ENCODE data around the gene ATL1.
"Not testable (repeated sequence)": the region's sequence is repeated elsewhere in the genome, so short reads cannot be mapped to it uniquely, and the experiment has no call there.

ATL1 gene

DNA sequence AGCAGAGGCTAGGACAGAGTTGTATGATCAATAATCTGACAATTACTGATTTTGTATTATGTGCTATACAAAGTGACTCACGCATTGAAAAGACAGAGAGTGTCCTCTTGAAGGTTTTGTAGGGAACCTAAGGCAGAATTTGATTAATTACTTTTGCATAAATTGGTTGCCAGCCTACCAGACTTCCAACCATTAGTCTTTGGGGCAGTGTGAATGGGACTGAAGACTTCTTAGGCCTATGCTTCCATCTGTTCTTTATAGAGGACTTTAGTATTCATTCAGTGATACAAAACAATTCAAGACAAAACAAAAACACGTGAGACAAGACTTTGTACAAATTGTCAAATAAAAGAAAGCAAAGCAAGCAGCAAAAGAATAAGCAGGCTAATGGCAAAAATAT, 46.5 kb downstream of the ATL1 start:
- no peak for DNase-seq

DNA sequence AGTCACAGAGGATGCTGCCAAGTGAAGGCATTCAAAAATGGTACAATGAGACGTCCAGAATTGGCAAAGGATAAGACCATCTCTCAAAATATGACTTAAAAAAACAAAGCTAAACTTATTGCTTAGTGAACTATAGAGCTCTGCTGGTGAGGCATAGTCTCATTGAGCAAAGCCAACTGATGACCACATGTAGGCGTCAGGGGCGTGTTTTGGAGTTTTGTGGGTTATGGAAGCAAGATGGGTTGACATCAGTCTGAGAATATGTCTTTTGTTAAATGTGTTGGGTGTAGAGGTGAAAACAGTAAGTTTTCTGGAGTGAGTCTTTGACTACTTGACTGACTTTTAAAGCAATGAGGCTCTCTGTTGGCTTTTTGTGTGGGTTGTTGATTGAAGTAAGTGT, 47.2 kb downstream of the ATL1 start:
- DNase-seq, result no peak

DNA sequence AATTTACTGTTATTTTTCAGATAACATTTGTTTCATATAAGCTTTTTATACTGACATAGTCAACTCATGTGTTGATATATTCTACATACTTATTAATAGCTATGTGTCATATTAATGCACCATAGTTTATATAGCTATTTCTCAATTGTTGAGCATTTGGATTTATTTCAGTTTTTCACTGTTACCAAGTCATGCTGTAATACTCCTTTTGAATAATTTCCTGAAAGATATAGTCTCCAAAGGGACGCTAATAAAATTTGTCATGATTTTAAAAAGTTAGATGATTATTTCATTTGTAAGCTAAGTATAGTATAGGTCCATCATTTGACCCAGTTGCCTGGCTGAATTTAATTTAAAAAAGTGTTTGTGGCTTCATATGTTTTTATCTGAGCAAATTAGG, 47.8 kb downstream of the ATL1 start:
- no peak for DNase-seq

DNA sequence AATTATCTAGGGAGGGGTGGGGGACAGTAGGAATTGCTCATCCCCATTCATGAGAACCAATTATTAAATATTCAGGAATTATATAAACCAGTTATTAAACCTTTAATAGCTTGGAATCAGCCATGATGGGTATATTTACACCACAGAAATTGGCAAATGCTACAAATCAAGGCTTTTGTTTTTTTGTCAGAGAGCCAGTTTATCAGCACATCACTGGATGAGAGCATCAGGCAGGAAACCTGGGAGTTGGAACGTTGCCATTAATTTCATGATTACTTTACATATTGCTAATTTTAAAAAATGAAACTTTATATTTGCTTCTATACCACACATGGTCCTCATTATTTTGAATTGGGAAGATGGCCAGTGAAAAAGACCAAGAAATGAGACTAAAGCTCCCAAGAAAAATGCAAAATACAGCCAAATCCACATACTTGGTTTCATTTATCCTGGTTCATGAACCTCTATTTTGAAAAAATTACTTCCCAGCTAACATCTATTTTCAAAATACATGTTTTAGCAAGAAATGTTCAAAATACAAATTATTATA, 48.4 kb downstream of the ATL1 start:
- DNase-seq, result no peak

DNA sequence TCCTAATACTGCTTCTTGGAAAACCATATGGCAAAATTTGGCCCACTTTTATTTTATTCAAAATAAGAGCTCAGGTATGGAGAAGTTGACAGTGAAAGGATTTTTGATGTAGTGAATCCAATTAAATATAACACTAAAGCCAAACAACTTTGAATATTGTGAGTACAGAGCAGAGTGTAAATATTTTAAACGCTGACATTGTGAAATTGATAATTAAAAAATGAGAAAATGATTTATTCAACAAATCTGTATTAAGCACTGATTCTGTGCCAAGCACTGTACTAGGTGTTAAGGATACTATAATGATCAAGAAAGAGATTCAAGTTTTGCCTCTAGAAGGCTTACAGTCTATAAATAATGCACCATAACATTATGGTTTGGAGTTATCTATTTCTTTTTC, 50.5 kb downstream of the ATL1 start:
- DNase-seq, result no peak

DNA sequence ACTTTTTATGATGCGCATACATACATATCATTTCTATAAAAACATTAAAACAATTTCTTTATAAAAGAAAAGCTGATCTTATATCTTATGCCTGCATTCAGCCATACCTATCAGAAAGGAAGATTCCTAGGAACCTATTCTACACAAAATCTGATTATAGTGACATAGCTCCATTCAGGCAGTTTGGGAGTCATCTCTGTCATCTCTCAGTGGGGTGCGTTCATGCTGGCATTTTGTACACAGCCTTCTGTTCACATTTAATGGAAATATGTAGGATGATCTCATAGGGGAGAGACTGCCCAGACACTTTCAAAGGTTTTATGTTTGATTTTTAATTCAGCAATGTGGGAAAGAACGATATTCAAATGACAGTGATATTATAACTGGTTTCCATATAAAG, 52.9 kb downstream of the ATL1 start:
- no peak for DNase-seq

DNA sequence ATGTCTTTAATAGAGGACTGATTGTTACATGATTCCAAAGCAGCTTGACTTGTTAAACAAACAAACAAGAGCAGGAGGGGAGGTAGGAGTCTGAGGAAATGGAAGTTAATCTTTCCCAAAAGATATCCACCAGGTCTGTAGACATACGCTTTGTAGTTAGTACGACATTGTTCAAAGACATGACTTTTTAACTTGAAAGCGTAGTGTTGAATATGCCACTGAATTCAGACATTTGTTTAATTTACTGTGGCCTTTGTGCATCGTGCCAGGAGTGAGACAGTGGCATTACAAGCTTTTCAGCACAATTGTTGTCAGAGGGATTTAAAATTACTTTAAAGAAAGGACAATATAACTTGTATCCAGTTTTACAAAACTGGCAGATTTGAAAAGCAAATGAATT, 55.1 kb downstream of the ATL1 start:
- no peak for DNase-seq

DNA sequence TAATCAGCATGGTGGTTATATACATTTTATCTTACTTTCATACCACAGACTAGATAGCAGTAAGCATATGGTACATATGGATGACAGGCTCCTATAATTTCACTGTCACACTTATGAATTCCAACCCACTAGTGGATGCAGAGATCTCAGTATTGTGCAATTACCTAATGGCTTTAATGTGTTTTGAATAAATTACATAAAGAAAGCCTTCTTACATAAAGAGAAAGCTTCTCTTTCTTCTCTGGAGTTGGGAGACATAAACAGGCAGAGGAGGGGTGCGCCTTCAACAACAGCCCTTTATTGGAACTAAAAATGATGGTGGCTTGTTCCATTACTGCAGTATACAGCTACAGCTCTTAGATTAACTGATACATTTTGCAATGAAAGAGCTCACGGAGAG, 55.6 kb downstream of the ATL1 start:
- no peak for DNase-seq

DNA sequence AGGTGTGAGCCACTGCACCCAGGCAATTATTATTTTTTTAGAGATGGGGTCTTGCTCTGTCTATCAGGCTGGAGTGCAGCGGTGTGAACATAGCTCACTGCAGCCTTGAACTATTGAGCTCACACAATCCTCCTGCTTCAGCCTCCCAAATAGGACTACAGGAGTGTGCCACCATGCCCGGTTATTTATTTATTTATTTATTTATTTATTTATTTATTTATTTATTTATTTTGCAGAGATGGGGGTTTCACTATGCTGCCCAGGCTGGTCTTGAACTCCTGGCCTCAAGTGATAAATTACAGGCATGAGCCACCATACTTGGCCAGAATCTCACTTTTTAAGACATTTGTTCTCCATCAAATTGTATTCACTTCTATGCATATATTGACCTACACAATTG, 56.3 kb downstream of the ATL1 start:
- DNase-seq, result no peak

DNA sequence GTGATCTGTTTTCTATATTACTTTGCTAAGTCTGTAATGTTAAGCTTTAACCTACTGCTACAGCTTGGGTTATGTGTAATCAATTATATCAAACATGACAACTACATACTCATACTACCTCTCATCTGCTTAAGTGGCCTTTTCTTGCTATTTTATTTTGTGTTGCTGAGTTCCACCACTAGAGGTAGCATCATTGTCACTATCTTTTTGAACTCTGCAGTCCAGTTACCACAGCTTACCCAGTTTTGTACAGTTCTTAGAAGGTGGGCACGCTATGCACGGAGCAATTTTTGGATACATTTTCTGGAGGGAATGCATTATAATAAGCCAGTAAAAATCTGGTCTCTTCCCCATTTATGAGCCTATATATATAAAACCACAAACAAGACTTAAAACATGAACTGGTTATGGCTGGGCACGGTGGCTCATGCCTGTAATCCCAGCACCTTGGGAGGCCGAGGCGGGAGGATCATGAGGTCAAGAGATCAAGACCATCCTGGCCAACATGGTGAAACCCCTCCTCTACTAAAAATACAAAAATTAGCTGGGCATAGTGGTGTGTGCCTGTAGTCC, 59.7 kb downstream of the ATL1 start:
- no peak for DNase-seq

DNA sequence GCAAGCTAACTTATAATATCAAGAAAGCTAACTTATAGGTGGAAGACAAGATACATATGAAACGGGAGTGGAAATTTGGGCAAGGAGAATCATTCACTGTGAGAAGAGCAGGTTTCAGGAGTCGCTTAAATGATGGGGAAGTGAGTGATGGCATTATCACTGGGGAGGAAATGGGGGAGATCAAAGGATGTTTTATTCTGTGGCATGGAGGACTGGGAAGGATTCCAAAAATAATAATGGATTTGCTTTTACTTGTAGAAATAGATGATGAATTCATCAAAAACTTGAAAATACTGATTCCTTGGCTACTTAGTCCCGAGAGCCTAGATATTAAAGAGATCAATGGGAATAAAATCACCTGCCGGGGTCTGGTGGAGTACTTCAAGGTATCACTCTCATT, 60.4 kb downstream of the ATL1 start:
- no peak for DNase-seq

DNA sequence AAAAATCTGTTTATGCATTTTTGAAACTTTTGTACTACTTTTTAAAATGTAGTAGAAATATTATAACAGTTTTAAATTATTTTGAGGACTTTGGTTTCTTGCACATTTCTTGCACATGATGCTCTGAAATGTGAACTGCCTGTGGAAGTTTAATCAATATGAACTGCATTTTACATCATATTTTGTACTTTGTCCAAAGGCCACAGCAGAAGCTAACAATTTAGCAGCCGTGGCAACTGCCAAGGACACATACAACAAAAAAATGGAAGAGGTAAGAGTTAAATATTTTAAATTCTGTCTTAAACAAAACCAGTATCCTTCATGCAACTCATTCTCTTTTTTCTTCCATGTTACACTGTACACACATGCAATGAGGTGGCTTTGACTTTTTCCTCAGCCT, 63.0 kb downstream of the ATL1 start:
- no peak for DNase-seq

DNA sequence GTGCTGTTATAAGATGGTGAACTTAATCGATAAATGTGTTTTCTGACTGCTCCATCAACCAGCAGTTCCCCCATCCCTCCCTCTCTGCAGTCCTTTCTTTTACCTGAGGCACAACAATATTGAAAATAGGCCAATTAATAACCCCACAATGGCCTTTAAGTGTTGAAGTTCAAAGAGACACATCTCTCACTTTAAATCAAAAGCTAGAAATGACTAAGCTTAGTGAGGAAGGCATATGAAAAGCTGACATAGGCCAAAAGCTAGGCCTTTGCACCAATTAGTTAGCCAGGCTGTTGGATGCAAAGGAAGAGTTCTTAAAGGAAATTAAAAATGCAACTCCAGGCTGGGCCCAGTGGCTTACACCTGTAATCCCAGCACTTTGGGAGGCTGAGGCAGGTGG, 64.5 kb downstream of the ATL1 start:
- no peak for DNase-seq

DNA sequence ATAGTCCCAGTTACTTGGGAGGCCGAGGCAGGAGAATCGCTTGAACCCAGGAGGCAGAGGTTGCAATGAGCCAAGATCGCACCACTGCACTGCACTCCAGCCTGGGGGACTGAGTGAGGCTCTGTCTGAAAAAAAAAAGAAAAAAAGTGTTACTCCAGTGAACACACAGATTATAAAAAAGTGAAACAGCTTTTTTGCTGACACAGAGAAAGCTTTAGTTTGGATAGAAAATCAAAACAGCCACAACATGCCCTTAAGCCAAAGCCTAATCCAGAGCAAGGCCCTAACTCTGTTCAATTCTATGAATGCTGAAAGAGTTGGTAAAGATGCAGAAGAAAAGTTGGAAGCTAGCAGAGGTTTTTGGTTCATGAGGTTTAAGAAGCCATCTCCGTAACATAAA, 65.0 kb downstream of the ATL1 start:
- DNase-seq, result not testable (repeated sequence)

DNA sequence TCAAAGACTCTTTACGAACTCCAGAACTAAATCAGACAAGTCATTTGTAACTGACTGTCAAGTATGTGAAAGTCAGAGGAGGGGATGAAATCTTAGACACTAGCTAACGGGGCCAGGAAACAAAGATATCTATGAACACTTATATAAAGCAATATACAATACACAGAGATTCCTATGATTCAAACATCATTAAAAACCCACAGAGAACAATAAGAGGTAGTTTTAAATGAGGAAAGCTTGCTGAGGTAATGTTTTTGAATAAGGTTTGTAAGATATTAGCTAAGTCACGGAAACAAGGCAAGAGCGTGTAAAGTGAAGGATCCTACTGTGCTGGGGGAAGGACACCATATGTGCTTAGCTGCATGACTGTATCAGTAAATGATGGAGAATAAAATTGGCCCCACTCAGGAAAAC, 71.5 kb downstream of the ATL1 start:
- no peak for DNase-seq

DNA sequence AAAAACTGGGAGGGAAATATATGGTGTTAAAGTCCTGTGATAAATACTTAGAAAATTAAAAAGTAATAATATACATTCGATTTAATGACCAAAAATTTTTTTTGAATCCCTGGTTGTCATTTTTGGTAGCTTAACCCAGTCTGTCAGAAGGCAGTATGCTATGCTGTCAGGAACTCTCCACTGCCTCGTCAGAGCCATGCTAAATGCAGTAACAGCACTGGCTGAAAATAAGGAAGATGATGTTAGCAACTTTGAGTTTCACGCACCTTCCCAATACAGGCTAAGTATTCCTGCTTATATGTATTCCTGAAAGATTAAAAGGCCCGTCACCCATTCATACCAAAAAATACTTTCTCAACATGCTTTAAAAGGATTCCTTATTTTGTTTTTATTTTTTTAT, 74.0 kb downstream of the ATL1 start:
- no peak for DNase-seq

DNA sequence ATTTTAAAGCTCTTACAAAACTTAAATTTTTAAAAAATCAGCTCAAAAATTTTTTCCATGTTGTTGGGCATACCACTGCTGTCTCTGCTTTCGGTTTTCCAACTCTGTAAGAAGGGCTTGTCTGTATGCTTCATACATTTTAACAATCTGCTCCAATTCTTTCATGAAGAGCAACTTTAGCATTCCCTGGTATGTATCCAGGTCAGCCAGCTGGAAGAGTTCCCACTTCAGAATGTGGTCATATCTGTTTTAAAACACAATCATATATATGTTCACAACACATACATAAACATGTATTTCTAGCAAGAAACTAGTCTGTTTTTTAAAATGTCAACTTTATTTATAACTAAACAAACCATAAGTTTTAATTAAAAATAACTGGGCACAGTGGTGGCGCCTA, 75.2 kb downstream of the ATL1 start:
- no peak for DNase-seq

DNA sequence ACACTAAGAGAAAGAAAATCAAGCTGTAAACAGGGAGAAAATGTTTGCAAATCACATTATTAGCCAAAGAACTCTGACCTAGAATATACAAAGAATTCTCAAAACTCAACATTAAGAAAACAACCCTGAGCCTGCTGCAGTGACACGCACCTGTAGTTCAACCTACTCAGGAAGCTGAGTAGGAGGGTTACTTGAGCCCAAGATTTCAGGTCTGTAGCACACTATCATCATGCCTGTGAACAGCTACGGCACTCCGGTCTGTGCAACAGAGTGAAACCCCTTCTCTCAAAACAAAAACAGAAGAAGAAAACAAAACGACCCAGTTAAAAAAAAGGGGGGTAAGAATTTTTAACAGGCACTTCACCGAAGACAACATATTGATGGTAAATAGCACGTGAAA, 87.3 kb downstream of the ATL1 start:
- DNase-seq, result no peak

DNA sequence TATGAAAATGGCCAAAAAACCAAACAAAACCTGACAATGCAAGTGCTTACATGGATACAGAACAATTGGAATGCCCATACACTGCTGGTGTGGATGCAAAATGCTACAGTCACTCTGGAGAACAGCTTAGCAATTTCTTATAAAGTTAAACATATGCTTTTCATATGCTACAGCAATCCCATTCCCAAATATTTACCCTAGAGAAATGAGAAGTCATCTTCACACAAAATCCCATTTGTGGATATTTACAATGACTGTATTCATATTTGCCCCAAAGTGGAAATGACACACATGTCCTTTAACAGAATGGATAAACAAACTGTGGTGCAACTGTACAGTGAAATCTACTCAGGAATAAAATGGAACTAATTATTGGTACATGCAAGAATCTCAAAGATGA, 87.8 kb downstream of the ATL1 start:
- no peak for DNase-seq

DNA sequence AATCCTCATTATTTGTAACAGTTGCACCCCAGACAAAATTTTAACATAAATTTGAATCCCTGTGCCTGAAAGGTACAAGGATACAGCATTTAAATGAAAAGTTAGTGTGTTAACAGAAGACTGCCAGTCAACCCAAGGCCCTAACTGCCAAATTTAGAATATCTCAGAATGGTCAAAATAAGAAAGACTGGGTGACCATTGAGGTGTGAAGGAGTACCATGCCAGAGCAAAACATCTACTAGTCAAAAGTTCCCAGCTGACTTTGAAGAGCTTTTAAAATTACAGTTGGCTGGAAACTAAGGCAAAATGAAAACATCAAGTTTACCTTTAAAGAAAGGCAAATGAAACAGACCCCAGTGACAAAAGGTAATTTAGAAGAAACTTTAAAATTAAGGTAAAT, 89.7 kb downstream of the ATL1 start:
- DNase-seq, result no peak

DNA sequence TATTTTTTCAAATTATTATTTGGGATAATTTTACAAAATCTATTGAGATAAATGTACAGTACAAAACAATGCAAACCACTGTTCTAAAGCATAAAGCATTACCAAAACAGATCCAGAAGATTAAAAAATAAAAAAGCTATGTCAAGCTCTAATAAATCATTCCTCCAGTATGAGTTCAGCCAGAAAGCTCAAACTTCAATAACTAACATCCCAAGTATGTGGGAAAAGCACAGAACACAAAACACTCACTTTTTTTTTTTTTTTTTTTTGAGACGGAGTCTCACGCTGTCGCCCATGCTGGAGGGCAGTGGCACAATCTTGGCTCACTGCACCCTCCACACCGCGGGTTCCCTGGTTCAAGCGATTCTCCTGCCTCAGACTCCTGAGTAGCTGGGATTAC, 96.8 kb downstream of the ATL1 start:
- no peak for DNase-seq

DNA sequence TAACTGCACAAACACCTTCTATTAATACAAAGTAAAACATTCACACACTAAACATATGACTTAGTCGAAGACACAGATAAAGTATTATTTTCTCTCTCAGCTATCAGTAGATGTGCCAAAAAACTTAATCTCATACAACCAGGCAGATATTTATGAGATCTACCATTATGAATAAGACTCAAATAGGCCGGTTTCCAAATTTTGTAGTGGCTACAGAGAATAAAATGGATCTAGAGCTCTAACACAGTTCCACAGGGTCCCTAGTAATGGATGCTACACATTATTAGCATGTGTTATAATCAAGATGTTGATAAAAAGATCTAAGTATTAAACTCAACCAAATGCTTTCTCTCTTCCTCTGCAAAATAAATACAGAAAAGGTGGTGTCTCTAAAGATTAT, 97.8 kb downstream of the ATL1 start:
- no peak for DNase-seq

DNA sequence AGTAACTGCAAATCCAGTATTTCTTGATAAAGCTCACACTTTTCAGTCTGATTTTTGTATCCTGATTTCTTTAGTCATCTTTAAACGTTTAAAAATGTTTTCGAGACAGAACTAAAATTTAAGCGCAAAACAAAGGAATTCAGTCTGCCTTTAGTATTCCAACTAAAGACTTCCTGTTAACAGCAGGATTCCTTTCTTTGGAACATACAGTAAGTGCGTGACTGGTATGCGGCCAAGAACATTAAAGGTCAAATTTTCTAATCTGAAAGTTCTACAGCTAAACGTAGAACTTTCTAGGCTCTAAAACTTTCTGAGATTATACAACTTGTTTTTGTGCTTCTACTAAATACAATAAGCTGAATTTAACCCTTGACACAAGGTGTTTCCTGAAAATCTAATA, 98.3 kb downstream of the ATL1 start:
- DNase-seq, result no peak

DNA sequence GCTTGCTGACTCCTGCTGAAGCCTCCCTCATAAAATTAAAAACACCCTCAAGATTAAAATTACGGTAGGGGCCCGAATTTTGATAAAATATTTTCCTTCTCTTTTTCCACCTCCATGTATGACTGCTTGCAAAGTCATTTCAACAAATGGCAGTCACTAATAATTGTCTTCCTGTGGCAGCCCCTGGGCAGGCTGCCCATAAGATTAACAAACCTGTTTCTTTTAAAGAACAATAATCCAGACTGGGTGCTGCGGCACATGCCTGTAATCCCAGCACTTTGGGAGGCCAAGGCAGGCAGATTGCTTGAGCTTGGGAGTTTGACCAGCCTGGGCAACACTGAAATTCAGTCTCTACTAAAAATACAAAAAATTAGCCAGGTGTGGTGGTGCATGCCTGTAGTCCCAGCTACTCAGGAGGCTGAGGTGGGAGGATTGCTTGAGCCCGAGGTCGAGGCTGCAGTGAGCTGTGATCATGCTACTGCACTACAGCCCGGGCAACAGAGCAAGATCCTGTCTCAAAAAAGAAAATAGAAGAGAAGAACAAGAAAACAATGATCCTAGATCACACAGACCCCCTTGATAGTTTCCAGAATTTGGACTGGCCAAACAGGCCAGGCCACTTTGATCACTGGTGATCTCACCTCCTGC, 99.5 kb downstream of the ATL1 start:
- no peak for DNase-seq

DNA sequence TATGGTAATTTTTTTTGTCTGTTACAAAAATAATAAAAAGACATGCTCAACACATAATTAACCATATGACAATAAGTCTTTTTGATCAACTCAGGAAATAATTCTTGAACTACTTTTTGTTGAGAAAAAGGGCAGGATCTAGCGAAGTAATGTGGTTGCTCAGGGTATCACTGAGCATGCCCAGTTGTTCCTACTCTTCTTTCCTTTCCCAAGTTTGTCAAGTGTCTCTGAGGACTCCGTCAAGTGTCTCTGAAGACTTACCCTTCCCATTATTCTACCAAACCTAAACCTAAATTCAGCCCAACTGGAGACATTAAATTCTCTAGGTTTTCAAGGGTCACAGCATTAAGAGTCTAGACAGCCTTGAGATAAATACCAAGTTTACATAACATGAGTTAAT, 104.6 kb downstream of the ATL1 start:
- not testable (repeated sequence) for DNase-seq

Data from DMS153 (cell line).